Activated CD8-positive, alpha-beta memory T cell treated with anti-CD3 and anti-CD28 coated beads, Interleukin-2, amount 10 ng/mL, durations not matched to agents 7 days and 5 days (primary cell): ENCODE measurements around the gene MBD5. TPM values are rescaled to one million over a fixed set of nuclear protein-coding genes. Genes with fewer than 3 reads are reported as not detected.
"Not testable (repeated sequence)": the region's sequence is repeated elsewhere in the genome, so short reads cannot be mapped to it uniquely, and the experiment has no call there.

Experiments used
- ATAC-seq: fragments of 150-1000 bp; cut with Tn5 transposase; one replicate; pipeline ENCODE4 v1.10.0; 2021; ENCODE audit warnings: moderate library complexity
- CTCF ChIA-PET: fragments of 350-600 bp; sonication (Branson Sonifier 250); formaldehyde crosslinking; loops from one replicate; lab custom pipeline; 2021; ENCODE audit warnings: antibody characterized with exemption; lab: Charles Lee
- DNase-seq: peaks from one replicate; pipeline ENCODE4 v3.0.0-alpha.2; 2020
- H3K27ac Mint-ChIP-seq: one replicate; pipeline ENCODE4 v1.8.0; 2021; ENCODE audit warnings: mild to moderate bottlenecking, mixed read lengths
- H3K27me3 Mint-ChIP-seq: one replicate; pipeline ENCODE4 v1.8.0; 2021; ENCODE audit warnings: mixed read lengths
- H3K36me3 Mint-ChIP-seq: one replicate; pipeline ENCODE4 v1.8.0; 2021; ENCODE audit warnings: mild to moderate bottlenecking, mixed read lengths
- H3K4me1 Mint-ChIP-seq: one replicate; pipeline ENCODE4 v1.8.0; 2021; ENCODE audit warnings: mixed read lengths
- H3K4me3 Mint-ChIP-seq: one replicate; pipeline ENCODE4 v1.8.0; 2021; ENCODE audit warnings: mild to moderate bottlenecking, moderate library complexity, mixed read lengths
- H3K9me3 Mint-ChIP-seq: one replicate; pipeline ENCODE4 v1.8.0; 2022; ENCODE audit warnings: low read depth, mixed read lengths
- total RNA-seq, 2 experiments: library from RNA; stranded (reverse); gene quantifications; one replicate each; pipeline ENCODE4 v1.2.3, GENCODE V29; 2021

Gene MBD5
- total RNA-seq, 2 experiments from 2014 or later: 24.6 to 44.8 TPM

- peaks cover 14% of the 10 kb centered on the region for H3K9me3 Mint-ChIP-seq
- DNase-seq (no peak), ATAC-seq (no peak)
- no peak overlapping the region for H3K27ac Mint-ChIP-seq
- CTCF ChIA-PET: no interaction called here
- H3K4me1 Mint-ChIP-seq: no peaks in the 10 kb centered on the region
- H3K36me3 Mint-ChIP-seq: peaks cover 39% of the 10 kb centered on the region
- no peaks in the 10 kb centered on the region for H3K27me3 Mint-ChIP-seq
- no peak overlapping the region for H3K4me3 Mint-ChIP-seq
Measured at GRCh38 chr2:148007219-148007900, 13.5 kb upstream of the MBD5 start.

- peaks cover 37% of the 10 kb centered on the region for H3K36me3 Mint-ChIP-seq
- ATAC-seq, DNase-seq, H3K9me3 Mint-ChIP-seq, H3K4me3 Mint-ChIP-seq, H3K27ac Mint-ChIP-seq, H3K4me1 Mint-ChIP-seq, CTCF ChIA-PET, H3K27me3 Mint-ChIP-seq: not testable (repeated sequence)
Measured at GRCh38 chr2:148008411-148008810, 12.5 kb upstream of the MBD5 start.

DNA sequence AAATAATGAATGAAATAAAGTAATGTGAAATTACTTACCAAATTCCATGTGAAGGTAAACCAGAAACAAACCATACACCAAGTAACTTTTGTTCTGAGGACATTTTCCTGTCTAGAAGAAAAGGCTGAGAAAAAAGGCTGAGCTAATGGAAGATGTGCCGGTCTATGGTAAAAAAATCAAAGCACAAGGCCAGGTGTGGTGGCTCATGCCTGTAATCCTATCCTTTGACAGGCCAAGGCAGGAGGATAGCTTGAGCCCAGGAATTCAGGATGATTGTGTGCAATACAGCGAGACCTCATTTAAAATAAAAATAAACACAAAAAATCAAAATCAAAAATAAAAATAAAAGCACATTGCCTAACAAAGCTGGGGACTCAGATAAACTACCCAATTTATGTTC lies 7.0 kb upstream of the MBD5 start:
- no peak for ATAC-seq
- Mint-ChIP-seq H3K9me3 (peaks cover 4% of the 10 kb centered on the region), H3K27ac (no peak overlapping the region), H3K4me1 (peaks cover 16% of the 10 kb centered on the region), H3K36me3 (peaks cover 20% of the 10 kb centered on the region), H3K4me3 (no peak overlapping the region), H3K27me3 (no peaks in the 10 kb centered on the region)
- no peak for DNase-seq
- CTCF ChIA-PET: interaction anchor here (1.0 kb wide), 1 partner anchor 26 kb away, joined by 3 read pairs; no protein-coding TSS in a partner anchor

DNA sequence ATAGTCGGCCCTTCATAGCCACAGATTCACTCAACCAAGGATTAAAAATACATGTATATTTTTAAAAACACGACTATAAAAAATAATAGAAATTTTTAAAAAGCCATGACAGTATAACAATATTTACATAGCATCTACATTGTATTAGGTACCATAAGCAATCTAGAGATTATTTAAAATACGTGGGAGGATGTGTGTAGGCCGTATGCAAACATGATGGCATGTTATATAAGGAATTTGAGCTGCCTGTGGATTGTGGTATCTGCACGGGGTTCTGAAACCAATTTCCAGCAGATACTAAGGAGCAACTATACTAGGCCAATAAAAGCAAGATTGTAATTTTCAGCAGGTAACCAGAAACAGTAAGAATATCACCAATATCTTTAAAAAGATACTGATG lies 6.3 kb upstream of the MBD5 start:
- no peak overlapping the region for H3K27ac Mint-ChIP-seq
- CTCF ChIA-PET: no interaction called here
- ATAC-seq (no peak), DNase-seq (no peak)
- H3K36me3 Mint-ChIP-seq: peaks cover 20% of the 10 kb centered on the region
- no peak overlapping the region for H3K4me3 Mint-ChIP-seq
- H3K4me1 Mint-ChIP-seq: peaks cover 22% of the 10 kb centered on the region
- peaks cover 4% of the 10 kb centered on the region for H3K9me3 Mint-ChIP-seq
- no peaks in the 10 kb centered on the region for H3K27me3 Mint-ChIP-seq

- peaks cover 42% of the 10 kb centered on the region for H3K4me1 Mint-ChIP-seq
Measured at GRCh38 chr2:148020111-148021058, 506 bp upstream of the MBD5 start, which contains the start of gene ORC4. TSS of gene ORC4 (minus strand) at chr2:148020737. CDS start at chr2:147975958, 44,779 bp downstream.

GRCh38 chr2:148021886-148022285 lies 995 bp downstream of the MBD5 start:
- Mint-ChIP-seq H3K27ac (peak overlapping the region; percentile 98), H3K27me3 (no peaks in the 10 kb centered on the region), H3K4me1 (peaks cover 39% of the 10 kb centered on the region), H3K36me3 (peaks cover 8% of the 10 kb centered on the region), H3K9me3 (no peaks in the 10 kb centered on the region), H3K4me3 (peak overlapping the region; percentile 97)
- CTCF ChIA-PET: interaction anchor here (1.8 to 2.1 kb wide), 2 partner anchors 32 to 487 kb away, joined by 7 to 9 read pairs; no protein-coding TSS in a partner anchor
- DNase-seq (no peak), ATAC-seq (no peak)

More at GRCh38 chr2:148020111-148021058, 506 bp upstream of the MBD5 start, which contains the start of gene ORC4:
- H3K27me3 Mint-ChIP-seq: no peaks in the 10 kb centered on the region
- H3K4me3 Mint-ChIP-seq: peak within 1 kb of the TSS; percentile 97
- ATAC-seq (peak; percentile 91), DNase-seq (peak; percentile 99)
- CTCF ChIA-PET: interaction anchor here (0.6 to 2.1 kb wide), 4 partner anchors 9 to 625 kb away, joined by 3 to 9 read pairs (median 6); no protein-coding TSS in a partner anchor
- peaks cover 11% of the 10 kb centered on the region for H3K36me3 Mint-ChIP-seq
- H3K27ac Mint-ChIP-seq: peak within 1 kb of the TSS; percentile 98
- H3K9me3 Mint-ChIP-seq: peaks cover 2% of the 10 kb centered on the region

- DNase-seq (no peak), ATAC-seq (no peak)
- peak overlapping the region; percentile 97 for H3K4me3 Mint-ChIP-seq
- H3K36me3 Mint-ChIP-seq: peaks cover 8% of the 10 kb centered on the region
- no peaks in the 10 kb centered on the region for H3K9me3 Mint-ChIP-seq
- peaks cover 39% of the 10 kb centered on the region for H3K4me1 Mint-ChIP-seq
- H3K27me3 Mint-ChIP-seq: no peaks in the 10 kb centered on the region
- CTCF ChIA-PET: interaction anchor here (1.8 to 2.1 kb wide), 2 partner anchors 32 to 487 kb away, joined by 7 to 9 read pairs; no protein-coding TSS in a partner anchor
- H3K27ac Mint-ChIP-seq: peak overlapping the region; percentile 98
Measured at GRCh38 chr2:148022351-148022750, 1.5 kb downstream of the MBD5 start.

DNA sequence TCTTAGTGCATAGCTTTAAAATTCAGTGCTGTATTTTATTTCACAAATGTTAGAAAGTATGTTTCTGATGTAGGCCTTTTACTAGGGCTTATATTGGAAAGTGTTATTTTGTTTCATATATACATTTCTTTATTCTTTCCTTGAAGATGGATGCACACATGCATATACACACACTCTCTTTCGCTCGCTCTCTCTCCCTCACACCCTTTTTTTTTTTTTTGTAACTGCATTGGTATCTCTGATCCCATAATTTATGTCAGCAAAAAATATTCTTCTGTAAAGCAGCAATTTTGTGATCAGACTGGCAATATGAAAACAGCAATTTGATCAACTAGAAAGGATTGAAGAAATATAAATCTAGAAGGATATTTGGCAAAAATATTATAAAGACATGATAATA lies 2.0 kb downstream of the MBD5 start:
- no peak for DNase-seq
- CTCF ChIA-PET: interaction anchor here (0.7 to 1.8 kb wide), 2 partner anchors 45 to 486 kb away, joined by 3 to 7 read pairs; no protein-coding TSS in a partner anchor
- Mint-ChIP-seq H3K27ac (peak overlapping the region; percentile 75), H3K9me3 (no peaks in the 10 kb centered on the region), H3K4me3 (peak overlapping the region; percentile 97), H3K36me3 (peaks cover 8% of the 10 kb centered on the region), H3K4me1 (peaks cover 36% of the 10 kb centered on the region), H3K27me3 (no peaks in the 10 kb centered on the region)
- no peak for ATAC-seq

DNA sequence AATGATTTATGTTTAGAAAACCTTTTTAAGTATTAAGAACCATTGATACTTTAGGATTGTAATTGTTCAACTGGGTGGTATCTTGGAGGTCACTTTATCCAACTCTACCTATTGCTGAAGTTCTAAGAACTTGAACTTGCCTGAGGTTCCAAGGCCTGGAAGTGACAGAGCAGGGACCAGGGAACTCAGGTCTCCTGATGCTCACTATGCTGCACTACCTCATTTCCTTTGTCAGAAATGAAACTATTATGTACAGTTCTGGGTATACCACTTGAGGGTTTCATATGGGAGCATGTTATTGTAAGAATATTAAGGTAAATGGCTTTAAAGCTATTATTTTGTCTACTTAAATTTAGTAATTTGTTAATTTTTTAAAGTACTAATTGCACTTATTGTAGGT lies 3.0 kb downstream of the MBD5 start:
- Mint-ChIP-seq H3K27me3 (no peaks in the 10 kb centered on the region), H3K36me3 (peaks cover 6% of the 10 kb centered on the region), H3K9me3 (no peaks in the 10 kb centered on the region), H3K4me1 (peaks cover 28% of the 10 kb centered on the region), H3K27ac (peak overlapping the region; percentile 90), H3K4me3 (peak overlapping the region; percentile 73)
- CTCF ChIA-PET: interaction anchor here (0.8 kb wide), 1 partner anchor 485 kb away, joined by 3 read pairs; no protein-coding TSS in a partner anchor
- peak; percentile 44 for DNase-seq
- ATAC-seq: peak; percentile 26

- CTCF ChIA-PET: no interaction called here
- ATAC-seq: no peak
- H3K36me3 Mint-ChIP-seq: peaks cover 5% of the 10 kb centered on the region
- peaks cover 20% of the 10 kb centered on the region for H3K4me1 Mint-ChIP-seq
- no peaks in the 10 kb centered on the region for H3K27me3 Mint-ChIP-seq
- no peak overlapping the region for H3K4me3 Mint-ChIP-seq
- H3K9me3 Mint-ChIP-seq: no peaks in the 10 kb centered on the region
- H3K27ac Mint-ChIP-seq: no peak overlapping the region
- no peak for DNase-seq
Measured at GRCh38 chr2:148026573-148026972, 5.7 kb downstream of the MBD5 start.

- ATAC-seq (no peak), DNase-seq (no peak)
- no peaks in the 10 kb centered on the region for H3K27me3 Mint-ChIP-seq
- no peak overlapping the region for H3K4me3 Mint-ChIP-seq
- peaks cover 18% of the 10 kb centered on the region for H3K4me1 Mint-ChIP-seq
- H3K36me3 Mint-ChIP-seq: peaks cover 5% of the 10 kb centered on the region
- H3K9me3 Mint-ChIP-seq: no peaks in the 10 kb centered on the region
- CTCF ChIA-PET: no interaction called here
- no peak overlapping the region for H3K27ac Mint-ChIP-seq
Measured at GRCh38 chr2:148027822-148028221, 6.9 kb downstream of the MBD5 start.

- CTCF ChIA-PET: no interaction called here
- Mint-ChIP-seq H3K4me1 (peaks cover 12% of the 10 kb centered on the region), H3K36me3 (peaks cover 4% of the 10 kb centered on the region), H3K4me3 (no peak overlapping the region), H3K27ac (no peak overlapping the region), H3K9me3 (no peaks in the 10 kb centered on the region), H3K27me3 (no peaks in the 10 kb centered on the region)
- ATAC-seq (no peak), DNase-seq (no peak)
Measured at GRCh38 chr2:148028781-148029180, 7.9 kb downstream of the MBD5 start.

DNA sequence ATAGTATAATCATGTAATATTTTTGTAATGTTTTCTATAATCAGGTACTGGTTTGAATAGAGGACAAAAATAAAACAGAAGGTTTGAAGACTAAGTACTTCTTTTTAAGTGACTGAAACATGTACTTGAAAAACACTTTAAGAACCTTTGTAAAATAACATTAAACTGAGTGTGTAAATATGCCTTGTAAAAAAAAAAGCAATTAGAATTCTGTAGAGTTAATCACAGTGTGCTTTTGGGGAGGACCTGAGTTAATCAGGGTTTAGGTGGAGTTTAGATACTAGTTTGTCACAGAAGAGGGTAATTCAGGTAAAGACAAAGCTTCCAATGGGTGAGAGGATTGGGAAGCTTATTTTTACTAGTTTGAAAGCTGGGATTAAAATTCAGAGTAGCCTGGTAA lies 10.3 kb downstream of the MBD5 start:
- DNase-seq (no peak), ATAC-seq (no peak)
- no peaks in the 10 kb centered on the region for H3K36me3 Mint-ChIP-seq
- CTCF ChIA-PET: no interaction called here
- H3K4me3 Mint-ChIP-seq: no peak overlapping the region
- no peaks in the 10 kb centered on the region for H3K4me1 Mint-ChIP-seq
- no peak overlapping the region for H3K27ac Mint-ChIP-seq
- no peaks in the 10 kb centered on the region for H3K27me3 Mint-ChIP-seq
- H3K9me3 Mint-ChIP-seq: no peaks in the 10 kb centered on the region
